ENCODE data around the gene BIN2.
A peak's percentile ranks its signal among the peaks of the same experiment; 100 is the strongest.

Gene BIN2

GRCh38 chr12:51323966-51324895 is at the start of gene BIN2:
Gene BIN2 (minus strand): TSS chr12:51324174. CDS start chr12:51324102, 72 bp downstream.
- DNase-seq (ENCODE audit: low read depth), result no peak

GRCh38 chr12:51373187-51373586 is 49.2 kb upstream of the BIN2 start:
- DNase-seq (ENCODE audit: low read depth), result no peak

GRCh38 chr12:51372021-51372420 is 48.0 kb upstream of the BIN2 start:
- no peak for DNase-seq (ENCODE audit: low read depth)

- DNase-seq (ENCODE audit: low read depth), result peak; percentile 99
Observed at GRCh38 chr12:51371295-51371953, 47.5 kb upstream of the BIN2 start.

- no peak for DNase-seq (ENCODE audit: low read depth)
Observed at GRCh38 chr12:51370667-51371066, 46.7 kb upstream of the BIN2 start.

GRCh38 chr12:51369581-51369980 is 45.6 kb upstream of the BIN2 start:
- no peak for DNase-seq (ENCODE audit: low read depth)

GRCh38 chr12:51368640-51369517 is 44.9 kb upstream of the BIN2 start:
- peak; percentile 70 for DNase-seq (ENCODE audit: low read depth)

- DNase-seq (ENCODE audit: low read depth), result no peak
Observed at GRCh38 chr12:51365276-51365675, 41.3 kb upstream of the BIN2 start.

GRCh38 chr12:51364001-51364400 is 40.0 kb upstream of the BIN2 start:
- DNase-seq (ENCODE audit: low read depth), result no peak

- DNase-seq (ENCODE audit: low read depth), result no peak
Observed at GRCh38 chr12:51362747-51363342, 38.9 kb upstream of the BIN2 start.

- no peak for DNase-seq (ENCODE audit: low read depth)
Observed at GRCh38 chr12:51362307-51362706, 38.3 kb upstream of the BIN2 start.

GRCh38 chr12:51361161-51362016 is 37.4 kb upstream of the BIN2 start:
- DNase-seq (ENCODE audit: low read depth), result no peak

GRCh38 chr12:51360315-51360714 is 36.3 kb upstream of the BIN2 start:
- no peak for DNase-seq (ENCODE audit: low read depth)

GRCh38 chr12:51359851-51360250 is 35.9 kb upstream of the BIN2 start:
- DNase-seq (ENCODE audit: low read depth), result no peak

GRCh38 chr12:51358496-51358895 is 34.5 kb upstream of the BIN2 start:
- DNase-seq (ENCODE audit: low read depth), result no peak

- no peak for DNase-seq (ENCODE audit: low read depth)
Observed at GRCh38 chr12:51357374-51358047, 33.5 kb upstream of the BIN2 start.

GRCh38 chr12:51351913-51352532 is 28.0 kb upstream of the BIN2 start:
- DNase-seq (ENCODE audit: low read depth), result peak; percentile 65

GRCh38 chr12:51349026-51349425 is 25.1 kb upstream of the BIN2 start:
- peak; percentile 55 for DNase-seq (ENCODE audit: low read depth)

- no peak for DNase-seq (ENCODE audit: low read depth)
Observed at GRCh38 chr12:51348116-51348515, 24.1 kb upstream of the BIN2 start.

GRCh38 chr12:51346581-51346980 is 22.6 kb upstream of the BIN2 start, which contains the start of gene CELA1:
Gene CELA1 (minus strand): TSS chr12:51346679. CDS start chr12:51346638, 41 bp downstream.
- DNase-seq (ENCODE audit: low read depth), result no peak
